ENCODE measurements around the gene RBM47.
"Not testable (repeated sequence)": the region's sequence is repeated elsewhere in the genome, so short reads cannot be mapped to it uniquely, and the experiment has no call there.

The RBM47 gene

DNA sequence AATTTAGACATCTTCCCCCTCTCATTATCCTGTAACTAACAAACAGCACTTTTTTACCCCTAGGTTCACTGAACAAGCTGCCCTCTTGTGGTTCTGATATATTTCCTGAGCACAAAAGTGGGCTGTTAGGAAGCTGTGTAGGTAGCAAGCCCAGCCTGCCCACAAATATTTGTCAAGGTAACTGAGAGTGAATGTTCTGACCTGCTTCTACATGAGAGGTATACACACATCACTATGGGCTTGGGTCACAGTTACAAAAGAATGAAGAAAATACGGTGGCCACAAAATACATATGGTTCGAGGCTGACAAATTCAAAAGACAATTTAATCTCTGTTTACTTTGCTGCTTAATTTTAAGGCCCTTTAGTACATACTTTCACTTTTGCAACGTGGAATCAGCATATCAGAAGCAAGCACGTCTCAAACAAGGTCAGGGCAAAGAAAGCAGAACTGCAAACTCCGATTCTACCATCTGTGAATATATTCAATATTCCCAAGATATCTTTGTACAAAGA lies 78.7 kb downstream of the RBM47 start:
- DNase-seq (ENCODE audit: low read depth), result peak; percentile 75
- TF ChIP-seq CTCF (IDR thresholded peaks at IDR 0.05; ENCODE audit: insufficient read depth, low read depth, low read length, missing control alignments), result peak; percentile 39
- H3K4me3 ChIP-seq (ENCODE audit: low read length), result peak overlapping the region; percentile 18

DNA sequence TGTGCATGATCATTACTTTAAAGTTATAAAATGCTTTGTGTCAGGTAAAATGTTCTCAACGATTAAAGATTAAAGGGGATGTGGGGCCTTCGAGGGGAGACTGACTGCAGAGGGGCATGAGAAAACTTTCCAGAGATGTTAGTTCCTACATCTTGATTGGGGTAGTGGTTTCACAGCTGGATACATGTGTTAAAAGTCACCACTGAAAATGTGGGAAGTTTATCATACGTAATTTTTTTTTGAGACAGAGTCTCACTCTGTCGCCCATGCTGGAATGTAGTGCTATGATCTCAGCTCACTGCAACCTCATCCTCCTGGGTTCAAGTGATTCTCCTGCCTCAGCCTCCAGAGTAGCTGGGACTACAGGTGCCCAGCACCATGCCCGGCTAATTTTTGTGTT lies 79.5 kb downstream of the RBM47 start:
- no peak overlapping the region for H3K4me3 ChIP-seq (ENCODE audit: low read length)
- DNase-seq (ENCODE audit: low read depth), result no peak
- TF ChIP-seq CTCF (IDR thresholded peaks at IDR 0.05; ENCODE audit: insufficient read depth, low read depth, low read length, missing control alignments), result no peak

DNA sequence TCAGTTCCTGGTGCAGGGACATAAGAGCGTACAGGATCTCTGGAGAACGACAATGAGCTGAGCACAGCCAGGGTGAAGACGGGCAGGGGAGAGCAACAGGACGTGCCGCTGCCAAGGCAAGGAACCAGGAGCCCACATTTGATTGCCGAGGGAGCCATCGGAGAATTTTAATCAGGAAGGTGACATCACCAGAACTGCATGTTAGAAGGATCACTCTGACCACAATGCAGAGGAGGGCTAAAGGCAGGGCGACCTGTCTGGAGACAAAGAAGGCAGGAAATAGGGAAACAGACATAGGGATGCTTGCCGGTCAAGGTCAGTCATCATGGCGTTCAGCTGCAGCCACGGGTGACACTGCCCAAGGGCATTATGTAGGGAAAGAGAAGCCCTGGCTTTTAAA lies 81.4 kb downstream of the RBM47 start:
- no peak overlapping the region for H3K4me3 ChIP-seq (ENCODE audit: low read length)
- TF ChIP-seq CTCF (IDR thresholded peaks at IDR 0.05; ENCODE audit: insufficient read depth, low read depth, low read length, missing control alignments), result no peak
- DNase-seq (ENCODE audit: low read depth), result no peak

GRCh38 chr4:40547789-40548132 lies 81.9 kb downstream of the RBM47 start:
- no peak for DNase-seq (ENCODE audit: low read depth)
- TF ChIP-seq CTCF (IDR thresholded peaks at IDR 0.05; ENCODE audit: insufficient read depth, low read depth, low read length, missing control alignments), result no peak
- H3K4me3 ChIP-seq (ENCODE audit: low read length), result no peak overlapping the region

DNA sequence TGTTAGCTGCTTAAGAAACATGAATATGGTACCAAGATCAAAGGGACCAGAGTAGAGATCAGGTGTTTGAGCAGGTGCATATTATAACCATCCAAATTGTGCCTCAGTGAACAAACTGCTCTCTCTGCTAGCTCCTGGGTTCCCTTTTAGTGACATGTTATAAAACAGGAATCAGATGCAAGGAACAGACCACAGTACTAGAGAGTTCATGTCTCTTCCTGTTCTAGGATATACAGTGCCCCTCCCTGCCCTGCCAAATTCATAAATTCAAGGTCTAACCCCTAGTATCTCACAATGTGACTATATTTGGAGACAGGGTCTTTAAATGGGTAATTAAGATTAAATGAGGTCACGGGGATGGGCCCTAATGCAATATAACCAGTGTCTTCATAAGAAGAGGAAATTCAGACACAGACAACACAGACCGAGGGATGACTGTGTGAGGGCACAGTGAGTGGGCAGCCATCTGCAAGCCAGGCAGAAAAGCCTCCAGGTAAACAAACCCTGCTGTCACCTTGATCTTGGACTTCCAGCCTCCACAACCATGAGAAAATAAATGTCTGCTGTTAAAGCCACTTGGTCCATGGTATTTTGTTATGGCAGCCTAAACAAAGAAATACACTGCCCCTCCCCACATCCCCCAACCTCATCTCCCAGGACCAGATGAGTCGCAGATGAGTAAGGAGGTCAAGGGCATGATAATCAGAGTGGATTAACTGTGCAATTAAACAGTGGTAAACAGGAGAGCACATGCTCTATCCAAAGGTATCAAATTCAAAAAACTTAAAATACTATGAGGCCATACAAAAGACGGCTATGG lies 82.5 kb downstream of the RBM47 start:
- no peak for TF ChIP-seq CTCF (IDR thresholded peaks at IDR 0.05; ENCODE audit: insufficient read depth, low read depth, low read length, missing control alignments)
- no peak overlapping the region for H3K4me3 ChIP-seq (ENCODE audit: low read length)
- DNase-seq (ENCODE audit: low read depth), result no peak

- DNase-seq (ENCODE audit: low read depth), result no peak
- H3K4me3 ChIP-seq (ENCODE audit: low read length), result no peak overlapping the region
- TF ChIP-seq CTCF (IDR thresholded peaks at IDR 0.05; ENCODE audit: insufficient read depth, low read depth, low read length, missing control alignments), result no peak
Observed at GRCh38 chr4:40546506-40546905, 83.2 kb downstream of the RBM47 start.

GRCh38 chr4:40545487-40545886 lies 84.2 kb downstream of the RBM47 start:
- not testable (repeated sequence) for H3K4me3 ChIP-seq (ENCODE audit: low read length); DNase-seq (ENCODE audit: low read depth)

Measured in epithelial cell of esophagus (primary cell).